Ishikawa (cell line): ENCODE data around the gene DOC2A.

ENCODE experiments used
- CEBPB ChIP-seq: IDR thresholded peaks from 2 replicates; pipeline ENCODE4 v1.6.1; 2012
- CREB1 ChIP-seq: IDR thresholded peaks from 2 replicates; pipeline ENCODE4 v1.6.1; 2012; ENCODE audit warnings: low read depth
- EGR1 ChIP-seq: IDR thresholded peaks from 2 replicates; pipeline ENCODE4 v1.6.1; 2012
- EP300 ChIP-seq: IDR thresholded peaks from 2 replicates; pipeline ENCODE4 v1.6.1; 2012; ENCODE audit warnings: borderline replicate concordance
- FOXM1 ChIP-seq: IDR thresholded peaks from 2 replicates; pipeline ENCODE4 v1.6.1; 2012; ENCODE audit warnings: low read depth, borderline replicate concordance
- MAX ChIP-seq: IDR thresholded peaks from 2 replicates; pipeline ENCODE4 v1.6.1; 2012
- NFIC ChIP-seq: IDR thresholded peaks from 2 replicates; pipeline ENCODE4 v1.6.1; 2012
- RAD21 ChIP-seq: IDR thresholded peaks from 2 replicates; pipeline ENCODE4 v1.6.1; 2012; ENCODE audit warnings: low read depth
- REST ChIP-seq: IDR thresholded peaks from 2 replicates; pipeline ENCODE4 v1.6.1; 2012; ENCODE audit warnings: low read depth, mild to moderate bottlenecking
- TAF1 ChIP-seq: IDR thresholded peaks from 2 replicates; pipeline ENCODE4 v1.6.1; 2012; ENCODE audit warnings: low read depth, mild to moderate bottlenecking
- TCF12 ChIP-seq: IDR thresholded peaks from 2 replicates; pipeline ENCODE4 v1.6.1; 2012; ENCODE audit warnings: low read depth
- TEAD4 ChIP-seq: IDR thresholded peaks from 2 replicates; pipeline ENCODE4 v1.6.1; 2012
- USF1 ChIP-seq: IDR thresholded peaks from 2 replicates; pipeline ENCODE4 v1.6.1; 2012
- YY1 ChIP-seq: IDR thresholded peaks from 2 replicates; pipeline ENCODE4 v1.6.1; 2012; ENCODE audit warnings: low read depth
- ZBTB7A ChIP-seq: IDR thresholded peaks from 2 replicates; pipeline ENCODE4 v1.6.1; 2012; ENCODE audit warnings: low read depth

The DOC2A gene

GRCh38 chr16:30030841-30031413 is 20.1 kb upstream of the DOC2A start, which contains the start of gene TLCD3B:
Gene TLCD3B, minus strand, starts transcription at chr16:30031271. Its CDS starts 744 bp downstream, at chr16:30030527.
- TF ChIP-seq REST: no peak
- no peak for TF ChIP-seq EP300
- no peak for TF ChIP-seq TAF1
- TF ChIP-seq TEAD4: no peak
- no peak for TF ChIP-seq ZBTB7A
- TF ChIP-seq USF1: no peak
- no peak for TF ChIP-seq NFIC
- TF ChIP-seq CREB1: no peak
- no peak for TF ChIP-seq MAX
- no peak for TF ChIP-seq YY1

GRCh38 chr16:30030011-30030685 is 19.3 kb upstream of the DOC2A start:
- TF ChIP-seq ZBTB7A (no peak), TEAD4 (no peak), EP300 (no peak), REST (no peak), TCF12 (no peak), NFIC (no peak), FOXM1 (no peak), RAD21 (no peak), CEBPB (no peak), YY1 (no peak), USF1 (no peak)

- no peak for TF ChIP-seq TEAD4
- TF ChIP-seq EP300: no peak
- TF ChIP-seq CEBPB: no peak
- TF ChIP-seq EGR1: no peak
- TF ChIP-seq YY1: 0 out of 2 replicates have a peak, but pooled peaks have one; percentile 46
- no peak for TF ChIP-seq MAX
- no peak for TF ChIP-seq CREB1
- TF ChIP-seq NFIC: peak; percentile 23; the same call in 1 of the 2 replicates
- no peak for TF ChIP-seq ZBTB7A
- TF ChIP-seq REST: peak; percentile 97
- 0 out of 2 replicates have a peak, but pooled peaks have one; percentile 16 for TF ChIP-seq TCF12
- no peak for TF ChIP-seq RAD21
- TF ChIP-seq TAF1: no peak
- no peak for TF ChIP-seq FOXM1
- no peak for TF ChIP-seq USF1
Measured at GRCh38 chr16:30028438-30029076, 17.7 kb upstream of the DOC2A start.
